SK-N-SH treated with all-trans-retinoic acid at 6 μM for 48 hours (cell line): ENCODE results near the gene CLEC3A.
"Not testable (repeated sequence)": the region's sequence is repeated elsewhere in the genome, so short reads cannot be mapped to it uniquely, and the experiment has no call there.

Experiments used
- ATAC-seq: fragments of 200-7000 bp; cut with Tn5 transposase; 3 replicates; pipeline ENCODE4 v1.9.1; 2020; ENCODE audit warnings: mild to moderate bottlenecking, moderate library complexity
- ARNTL ChIP-seq: fragments of 450-650 bp; formaldehyde crosslinking; IDR thresholded peaks from 2 replicates; pipeline ENCODE4 v1.5.0; 2020; ENCODE audit warnings: low read depth, mild to moderate bottlenecking, moderate library complexity, borderline replicate concordance
- CSDC2 ChIP-seq: fragments of 250-450 bp; sonication (Bioruptor Pico); IDR thresholded peaks from 2 replicates; pipeline ENCODE4 v1.5.0; 2020; ENCODE audit warnings: mild to moderate bottlenecking, moderate library complexity
- GLIS3 ChIP-seq: fragments of 250-450 bp; sonication (Bioruptor Pico); IDR thresholded peaks from 2 replicates; pipeline ENCODE4 v1.5.0; 2020; ENCODE audit warnings: mild to moderate bottlenecking, moderate library complexity
- ISL1 ChIP-seq: fragments of 250-450 bp; sonication (Bioruptor Pico); IDR thresholded peaks from 2 replicates; pipeline ENCODE4 v2.1.2; 2022; ENCODE audit warnings: mild to moderate bottlenecking, moderate library complexity
- OSR1 ChIP-seq: fragments of 250-450 bp; sonication (Bioruptor Pico); IDR thresholded peaks from 2 replicates; pipeline ENCODE4 v1.8.0; 2022; ENCODE audit warnings: moderate library complexity, mild to moderate bottlenecking, inconsistent platforms
- RARB ChIP-seq: fragments of 250-450 bp; sonication (Bioruptor Pico); IDR thresholded peaks from 2 replicates; pipeline ENCODE4 v1.8.0; 2021; ENCODE audit warnings: mild to moderate bottlenecking, moderate library complexity
- SNAI2 ChIP-seq: fragments of 250-450 bp; sonication (Bioruptor Pico); IDR thresholded peaks from 2 replicates; pipeline ENCODE4 v1.5.0; 2020; ENCODE audit warnings: mild to moderate bottlenecking, moderate library complexity
- TCF4 ChIP-seq: fragments of 250-450 bp; sonication (Bioruptor Pico); IDR thresholded peaks from 2 replicates; pipeline ENCODE4 v1.8.0; 2021; ENCODE audit warnings: mild to moderate bottlenecking, moderate library complexity, borderline replicate concordance
- TOX ChIP-seq: fragments of 250-450 bp; sonication (Bioruptor Pico); IDR thresholded peaks from 2 replicates; pipeline ENCODE4 v1.8.0; 2021; ENCODE audit warnings: mild to moderate bottlenecking, moderate library complexity, borderline replicate concordance
- ZC3H10 ChIP-seq: fragments of 250-450 bp; sonication (Bioruptor Pico); IDR thresholded peaks from 2 replicates; pipeline ENCODE4 v1.5.1; 2021; ENCODE audit warnings: mild to moderate bottlenecking, moderate library complexity
- ZFP3 ChIP-seq: fragments of 250-450 bp; sonication (Bioruptor Pico); IDR thresholded peaks from 2 replicates; pipeline ENCODE4 v1.5.0; 2020; ENCODE audit warnings: mild to moderate bottlenecking, moderate library complexity
- ZFP30 ChIP-seq: fragments of 450-650 bp; formaldehyde crosslinking; IDR thresholded peaks from 2 replicates; pipeline ENCODE4 v1.5.0; 2022; ENCODE audit warnings: mild to moderate bottlenecking, moderate library complexity
- ZNF565 ChIP-seq: fragments of 450-650 bp; formaldehyde crosslinking; conservative IDR thresholded peaks from 2 replicates; pipeline ENCODE4 v1.5.0; 2020; ENCODE audit warnings: low read depth, mild to moderate bottlenecking, moderate library complexity
- ZNF70 ChIP-seq: fragments of 450-650 bp; formaldehyde crosslinking; IDR thresholded peaks from 2 replicates; pipeline ENCODE4 v1.5.0; 2020; ENCODE audit warnings: mild to moderate bottlenecking, moderate library complexity
- ZNF8 ChIP-seq: fragments of 450-650 bp; formaldehyde crosslinking; IDR thresholded peaks from 2 replicates; pipeline ENCODE4 v1.5.0; 2020; ENCODE audit warnings: mild to moderate bottlenecking, moderate library complexity
- TF ChIP-seq, protein P1 (sequence below): fragments of 250-450 bp; sonication (Bioruptor Pico); IDR thresholded peaks from 2 replicates; pipeline ENCODE4 v1.5.0; 2020; ENCODE audit warnings: mild to moderate bottlenecking, moderate library complexity
- TF ChIP-seq, protein P2 (sequence below): fragments of 250-450 bp; sonication (Bioruptor Pico); IDR thresholded peaks from 2 replicates; pipeline ENCODE4 v1.5.1; 2020; ENCODE audit warnings: low read depth, mild to moderate bottlenecking, moderate library complexity
- TF ChIP-seq, protein P3 (sequence below): fragments of 250-450 bp; sonication (Bioruptor Pico); IDR thresholded peaks from 2 replicates; pipeline ENCODE4 v1.8.0; 2020; ENCODE audit warnings: mild to moderate bottlenecking, moderate library complexity, borderline replicate concordance
- TF ChIP-seq, protein P4 (sequence below): fragments of 250-450 bp; sonication (Bioruptor Pico); IDR thresholded peaks from 2 replicates; pipeline ENCODE4 v1.5.1; 2021; ENCODE audit warnings: mild to moderate bottlenecking, moderate library complexity

Gene CLEC3A

DNA sequence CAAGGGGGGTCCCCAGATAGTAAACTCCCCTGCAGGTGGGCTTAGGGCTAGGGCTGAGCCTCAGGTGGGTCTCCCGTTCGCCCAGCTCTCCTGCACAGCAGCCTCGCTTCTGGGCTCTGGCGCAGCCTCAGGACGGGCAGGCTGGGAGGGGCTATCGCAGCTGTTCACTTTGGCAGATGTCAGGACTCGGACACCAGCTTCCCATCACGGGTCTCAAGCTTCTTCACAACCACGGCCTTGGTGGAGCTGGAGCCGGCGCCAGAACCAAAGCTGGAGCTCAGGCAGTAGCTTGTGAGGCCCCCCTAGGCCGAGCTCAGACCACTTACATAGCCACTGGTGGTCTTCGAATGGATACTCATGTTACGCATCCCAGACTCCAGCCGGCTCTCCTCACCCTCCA, 26.0 kb downstream of the CLEC3A start:
- no peak for ATAC-seq
- TF ChIP-seq, protein P1, sequence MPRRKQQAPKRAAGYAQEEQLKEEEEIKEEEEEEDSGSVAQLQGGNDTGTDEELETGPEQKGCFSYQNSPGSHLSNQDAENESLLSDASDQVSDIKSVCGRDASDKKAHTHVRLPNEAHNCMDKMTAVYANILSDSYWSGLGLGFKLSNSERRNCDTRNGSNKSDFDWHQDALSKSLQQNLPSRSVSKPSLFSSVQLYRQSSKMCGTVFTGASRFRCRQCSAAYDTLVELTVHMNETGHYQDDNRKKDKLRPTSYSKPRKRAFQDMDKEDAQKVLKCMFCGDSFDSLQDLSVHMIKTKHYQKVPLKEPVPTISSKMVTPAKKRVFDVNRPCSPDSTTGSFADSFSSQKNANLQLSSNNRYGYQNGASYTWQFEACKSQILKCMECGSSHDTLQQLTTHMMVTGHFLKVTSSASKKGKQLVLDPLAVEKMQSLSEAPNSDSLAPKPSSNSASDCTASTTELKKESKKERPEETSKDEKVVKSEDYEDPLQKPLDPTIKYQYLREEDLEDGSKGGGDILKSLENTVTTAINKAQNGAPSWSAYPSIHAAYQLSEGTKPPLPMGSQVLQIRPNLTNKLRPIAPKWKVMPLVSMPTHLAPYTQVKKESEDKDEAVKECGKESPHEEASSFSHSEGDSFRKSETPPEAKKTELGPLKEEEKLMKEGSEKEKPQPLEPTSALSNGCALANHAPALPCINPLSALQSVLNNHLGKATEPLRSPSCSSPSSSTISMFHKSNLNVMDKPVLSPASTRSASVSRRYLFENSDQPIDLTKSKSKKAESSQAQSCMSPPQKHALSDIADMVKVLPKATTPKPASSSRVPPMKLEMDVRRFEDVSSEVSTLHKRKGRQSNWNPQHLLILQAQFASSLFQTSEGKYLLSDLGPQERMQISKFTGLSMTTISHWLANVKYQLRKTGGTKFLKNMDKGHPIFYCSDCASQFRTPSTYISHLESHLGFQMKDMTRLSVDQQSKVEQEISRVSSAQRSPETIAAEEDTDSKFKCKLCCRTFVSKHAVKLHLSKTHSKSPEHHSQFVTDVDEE (CRISPR knock-in tag): no peak
- TF ChIP-seq TCF4 (no peak), ZFP30 (CRISPR knock-in tag) (no peak)

DNA sequence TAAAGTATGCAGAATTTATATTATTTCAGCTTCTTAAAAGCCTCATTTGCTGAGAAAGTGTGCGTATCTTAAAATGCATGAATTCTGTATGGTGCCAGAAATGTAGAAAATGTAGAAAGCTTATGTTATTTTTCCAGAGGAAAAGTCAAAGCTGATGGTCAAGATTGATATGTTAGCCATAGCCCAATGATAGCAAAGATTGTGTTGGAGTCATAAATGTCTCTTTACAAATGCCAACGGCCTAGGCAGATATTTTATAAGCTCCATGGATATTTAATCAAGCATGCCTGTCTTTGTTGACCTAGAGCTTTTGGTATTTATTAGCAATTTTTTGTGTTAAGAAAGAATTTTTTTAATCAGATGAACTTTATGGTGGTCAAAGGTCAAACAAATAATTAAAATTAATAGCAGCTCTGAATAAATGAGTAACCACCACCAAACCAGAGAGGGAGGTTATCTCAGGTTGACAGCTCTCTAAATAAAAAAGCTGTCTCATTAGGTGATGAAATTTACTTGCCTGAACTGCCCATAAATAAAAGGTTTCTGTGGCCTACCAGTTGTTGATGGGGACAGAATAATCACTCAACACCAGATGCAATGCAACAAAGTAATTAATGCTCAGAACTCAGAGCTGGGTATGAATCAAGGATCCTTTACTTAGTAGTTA, 28.5 kb downstream of the CLEC3A start:
- TF ChIP-seq ZFP30 (CRISPR knock-in tag) (no peak), TOX (CRISPR knock-in tag) (no peak), ZNF565 (no peak), ZFP3 (no peak), ARNTL (CRISPR knock-in tag) (no peak), ZNF8 (CRISPR knock-in tag) (no peak), ZC3H10 (CRISPR knock-in tag) (no peak), GLIS3 (CRISPR knock-in tag) (no peak), SNAI2 (CRISPR knock-in tag) (no peak), RARB (CRISPR knock-in tag) (no peak), OSR1 (CRISPR knock-in tag) (no peak), ZNF70 (CRISPR knock-in tag) (no peak)
- TF ChIP-seq, protein P2, sequence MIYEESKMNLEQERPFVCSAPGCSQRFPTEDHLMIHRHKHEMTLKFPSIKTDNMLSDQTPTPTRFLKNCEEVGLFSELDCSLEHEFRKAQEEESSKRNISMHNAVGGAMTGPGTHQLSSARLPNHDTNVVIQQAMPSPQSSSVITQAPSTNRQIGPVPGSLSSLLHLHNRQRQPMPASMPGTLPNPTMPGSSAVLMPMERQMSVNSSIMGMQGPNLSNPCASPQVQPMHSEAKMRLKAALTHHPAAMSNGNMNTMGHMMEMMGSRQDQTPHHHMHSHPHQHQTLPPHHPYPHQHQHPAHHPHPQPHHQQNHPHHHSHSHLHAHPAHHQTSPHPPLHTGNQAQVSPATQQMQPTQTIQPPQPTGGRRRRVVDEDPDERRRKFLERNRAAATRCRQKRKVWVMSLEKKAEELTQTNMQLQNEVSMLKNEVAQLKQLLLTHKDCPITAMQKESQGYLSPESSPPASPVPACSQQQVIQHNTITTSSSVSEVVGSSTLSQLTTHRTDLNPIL (CRISPR knock-in tag): no peak
- TF ChIP-seq, protein P3, sequence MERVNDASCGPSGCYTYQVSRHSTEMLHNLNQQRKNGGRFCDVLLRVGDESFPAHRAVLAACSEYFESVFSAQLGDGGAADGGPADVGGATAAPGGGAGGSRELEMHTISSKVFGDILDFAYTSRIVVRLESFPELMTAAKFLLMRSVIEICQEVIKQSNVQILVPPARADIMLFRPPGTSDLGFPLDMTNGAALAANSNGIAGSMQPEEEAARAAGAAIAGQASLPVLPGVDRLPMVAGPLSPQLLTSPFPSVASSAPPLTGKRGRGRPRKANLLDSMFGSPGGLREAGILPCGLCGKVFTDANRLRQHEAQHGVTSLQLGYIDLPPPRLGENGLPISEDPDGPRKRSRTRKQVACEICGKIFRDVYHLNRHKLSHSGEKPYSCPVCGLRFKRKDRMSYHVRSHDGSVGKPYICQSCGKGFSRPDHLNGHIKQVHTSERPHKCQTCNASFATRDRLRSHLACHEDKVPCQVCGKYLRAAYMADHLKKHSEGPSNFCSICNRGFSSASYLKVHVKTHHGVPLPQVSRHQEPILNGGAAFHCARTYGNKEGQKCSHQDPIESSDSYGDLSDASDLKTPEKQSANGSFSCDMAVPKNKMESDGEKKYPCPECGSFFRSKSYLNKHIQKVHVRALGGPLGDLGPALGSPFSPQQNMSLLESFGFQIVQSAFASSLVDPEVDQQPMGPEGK: no peak
- TF ChIP-seq, protein P4, sequence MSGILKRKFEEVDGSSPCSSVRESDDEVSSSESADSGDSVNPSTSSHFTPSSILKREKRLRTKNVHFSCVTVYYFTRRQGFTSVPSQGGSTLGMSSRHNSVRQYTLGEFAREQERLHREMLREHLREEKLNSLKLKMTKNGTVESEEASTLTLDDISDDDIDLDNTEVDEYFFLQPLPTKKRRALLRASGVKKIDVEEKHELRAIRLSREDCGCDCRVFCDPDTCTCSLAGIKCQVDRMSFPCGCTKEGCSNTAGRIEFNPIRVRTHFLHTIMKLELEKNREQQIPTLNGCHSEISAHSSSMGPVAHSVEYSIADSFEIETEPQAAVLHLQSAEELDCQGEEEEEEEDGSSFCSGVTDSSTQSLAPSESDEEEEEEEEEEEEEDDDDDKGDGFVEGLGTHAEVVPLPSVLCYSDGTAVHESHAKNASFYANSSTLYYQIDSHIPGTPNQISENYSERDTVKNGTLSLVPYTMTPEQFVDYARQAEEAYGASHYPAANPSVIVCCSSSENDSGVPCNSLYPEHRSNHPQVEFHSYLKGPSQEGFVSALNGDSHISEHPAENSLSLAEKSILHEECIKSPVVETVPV (CRISPR knock-in tag): no peak
- TF ChIP-seq, all 23 proteins: peak for 0
- no peak for ATAC-seq

DNA sequence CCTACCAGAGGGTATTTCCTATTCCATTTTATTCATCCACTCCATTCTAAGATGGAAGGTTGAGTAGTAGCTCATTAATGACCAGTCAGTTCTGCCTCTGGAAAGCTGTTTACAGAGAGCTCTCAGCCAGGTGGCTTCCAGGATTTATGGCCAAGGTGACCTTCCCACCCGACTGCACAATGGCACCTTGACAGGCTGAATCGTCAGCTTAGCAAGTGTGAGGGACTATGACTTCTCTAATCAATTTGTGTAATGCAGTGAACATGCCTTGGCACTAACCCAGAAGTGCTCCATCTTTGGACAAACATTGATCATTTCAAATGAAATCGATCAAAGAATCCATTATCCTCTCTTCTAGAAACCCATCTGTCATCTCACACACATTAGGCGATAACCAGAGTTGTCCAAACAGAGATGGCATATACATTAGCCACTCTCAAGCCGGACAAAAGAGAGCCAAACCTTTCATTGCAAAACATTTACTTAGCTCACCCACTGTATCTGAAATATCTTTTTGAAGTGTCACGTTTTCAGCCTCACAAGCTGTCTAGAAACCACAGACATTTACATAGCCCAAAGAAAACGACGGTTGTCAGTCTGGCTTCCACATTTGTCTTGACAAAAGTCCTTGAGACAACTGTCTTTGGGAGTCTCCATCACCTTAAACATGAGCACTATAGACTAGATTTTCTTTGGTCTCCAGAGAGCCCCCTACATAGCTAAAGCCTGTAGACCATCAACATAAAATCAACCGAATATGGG, 35.6 kb downstream of the CLEC3A start:
- no peak for ATAC-seq
- no peak for TF ChIP-seq ZNF565
- TF ChIP-seq TCF4: no peak
- no peak for TF ChIP-seq CSDC2
- TF ChIP-seq ISL1 (CRISPR knock-in tag): no peak

DNA sequence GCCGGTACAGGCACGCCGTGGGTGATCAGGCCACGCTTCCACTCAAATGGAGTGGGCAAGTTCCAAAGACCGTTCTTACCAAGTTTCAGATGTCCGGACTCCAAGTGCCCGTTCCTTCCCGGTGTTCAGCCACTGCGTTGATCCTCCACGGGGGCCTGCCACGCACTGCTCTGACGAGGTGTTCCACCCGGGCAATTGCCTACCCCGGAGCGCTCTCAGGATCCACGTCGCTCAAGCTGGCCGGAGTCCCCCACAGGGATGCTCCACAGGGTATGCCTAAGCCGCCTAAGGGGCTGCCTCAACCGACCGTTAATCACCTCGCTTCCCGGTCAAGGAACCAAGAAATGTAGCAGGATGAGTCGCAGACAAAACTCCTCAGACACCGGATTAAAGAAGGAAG, 37.5 kb downstream of the CLEC3A start:
- ATAC-seq: not testable (repeated sequence)

DNA sequence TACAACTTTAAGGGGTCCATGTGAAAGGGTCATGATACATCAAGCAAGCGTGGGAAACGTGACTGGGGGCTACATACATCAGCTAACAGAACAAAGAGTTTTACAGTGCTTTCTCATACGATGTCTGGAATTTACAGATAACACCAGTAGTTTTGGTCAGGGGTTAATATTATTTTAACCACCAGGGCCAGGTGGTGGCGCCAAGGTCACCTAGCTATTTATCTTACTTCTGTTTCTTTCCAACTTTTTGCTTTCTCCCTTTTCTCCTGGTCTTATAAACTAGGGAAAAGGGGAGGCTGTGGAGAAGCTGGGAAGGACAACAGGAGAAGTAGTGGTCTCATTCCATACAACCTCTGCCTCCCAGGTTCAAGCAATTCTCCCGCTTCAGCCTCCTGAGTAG, 37.9 kb downstream of the CLEC3A start:
- no peak for TF ChIP-seq GLIS3 (CRISPR knock-in tag)
- TF ChIP-seq TCF4: no peak
- TF ChIP-seq, protein P2 (CRISPR knock-in tag): no peak
- TF ChIP-seq ZNF70 (CRISPR knock-in tag): no peak
- ATAC-seq: no peak
